22Rv1 (cell line): ENCODE data around the gene OR8S1.

Source experiments
- ZFX ChIP-seq: fragments of 450-650 bp; IDR thresholded peaks from 2 replicates; pipeline ENCODE4 v1.6.1; 2017; ENCODE audit warnings: antibody characterized with exemption, borderline replicate concordance
- TF ChIP-seq, protein P1 (sequence below): fragments of 450-650 bp; IDR thresholded peaks from 2 replicates; pipeline ENCODE4 v1.5.1; 2017; ENCODE audit warnings: mild to moderate bottlenecking

- TF ChIP-seq, protein P1, sequence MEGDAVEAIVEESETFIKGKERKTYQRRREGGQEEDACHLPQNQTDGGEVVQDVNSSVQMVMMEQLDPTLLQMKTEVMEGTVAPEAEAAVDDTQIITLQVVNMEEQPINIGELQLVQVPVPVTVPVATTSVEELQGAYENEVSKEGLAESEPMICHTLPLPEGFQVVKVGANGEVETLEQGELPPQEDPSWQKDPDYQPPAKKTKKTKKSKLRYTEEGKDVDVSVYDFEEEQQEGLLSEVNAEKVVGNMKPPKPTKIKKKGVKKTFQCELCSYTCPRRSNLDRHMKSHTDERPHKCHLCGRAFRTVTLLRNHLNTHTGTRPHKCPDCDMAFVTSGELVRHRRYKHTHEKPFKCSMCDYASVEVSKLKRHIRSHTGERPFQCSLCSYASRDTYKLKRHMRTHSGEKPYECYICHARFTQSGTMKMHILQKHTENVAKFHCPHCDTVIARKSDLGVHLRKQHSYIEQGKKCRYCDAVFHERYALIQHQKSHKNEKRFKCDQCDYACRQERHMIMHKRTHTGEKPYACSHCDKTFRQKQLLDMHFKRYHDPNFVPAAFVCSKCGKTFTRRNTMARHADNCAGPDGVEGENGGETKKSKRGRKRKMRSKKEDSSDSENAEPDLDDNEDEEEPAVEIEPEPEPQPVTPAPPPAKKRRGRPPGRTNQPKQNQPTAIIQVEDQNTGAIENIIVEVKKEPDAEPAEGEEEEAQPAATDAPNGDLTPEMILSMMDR: no peak
- no peak for TF ChIP-seq ZFX
These were observed 11.2 kb downstream of the OR8S1 start for GRCh38 chr12:48536602-48537001.
